DMS114 treated with DMSO at 0.1 percent for 48 hours (cell line): Measurements from ENCODE around the gene TNFRSF1A.
"Not testable (repeated sequence)": the region's sequence is repeated elsewhere in the genome, so short reads cannot be mapped to it uniquely, and the experiment has no call there.

Source experiments
- DNase-seq: peaks from one replicate; lab custom pipeline; 2025; ENCODE audit not compliant: unreplicated experiment; lab: John Stamatoyannopoulos, UW

Gene TNFRSF1A

GRCh38 chr12:6307529-6307928 lies 34.3 kb downstream of the TNFRSF1A start:
- DNase-seq: no peak

GRCh38 chr12:6306599-6307220 lies 35.2 kb downstream of the TNFRSF1A start:
- DNase-seq: no peak

GRCh38 chr12:6306151-6306550 lies 35.7 kb downstream of the TNFRSF1A start:
- no peak for DNase-seq

- no peak for DNase-seq
These were observed 38.8 kb downstream of the TNFRSF1A start for GRCh38 chr12:6303071-6303470.

- no peak for DNase-seq
These were observed 39.3 kb downstream of the TNFRSF1A start for GRCh38 chr12:6302621-6303020.

- no peak for DNase-seq
These were observed 40.2 kb downstream of the TNFRSF1A start for GRCh38 chr12:6301721-6302120.

- DNase-seq: no peak
These were observed 44.7 kb downstream of the TNFRSF1A start for GRCh38 chr12:6297170-6297569.

GRCh38 chr12:6295094-6295811 lies 46.6 kb downstream of the TNFRSF1A start:
- no peak for DNase-seq

GRCh38 chr12:6294156-6295093 lies 47.5 kb downstream of the TNFRSF1A start:
- DNase-seq: no peak

- no peak for DNase-seq
These were observed 49.3 kb downstream of the TNFRSF1A start for GRCh38 chr12:6292606-6293005.

GRCh38 chr12:6289906-6290305 lies 52.0 kb downstream of the TNFRSF1A start:
- not testable (repeated sequence) for DNase-seq

GRCh38 chr12:6289081-6289480 lies 52.8 kb downstream of the TNFRSF1A start:
- DNase-seq: not testable (repeated sequence)

- no peak for DNase-seq
These were observed 53.6 kb downstream of the TNFRSF1A start for GRCh38 chr12:6288235-6288634.

GRCh38 chr12:6285532-6286306 lies 56.2 kb downstream of the TNFRSF1A start:
- no peak for DNase-seq

GRCh38 chr12:6285063-6285477 lies 56.8 kb downstream of the TNFRSF1A start:
- peak; percentile 83 for DNase-seq

GRCh38 chr12:6284273-6284672 lies 57.6 kb downstream of the TNFRSF1A start:
- no peak for DNase-seq

- no peak for DNase-seq
These were observed 59.4 kb downstream of the TNFRSF1A start for GRCh38 chr12:6282453-6282840.

- no peak for DNase-seq
These were observed 60.6 kb downstream of the TNFRSF1A start for GRCh38 chr12:6281081-6281809.

- DNase-seq: no peak
These were observed 61.2 kb downstream of the TNFRSF1A start for GRCh38 chr12:6280672-6281071.

GRCh38 chr12:6280053-6280469 lies 61.8 kb downstream of the TNFRSF1A start:
- no peak for DNase-seq
